H9 (cell line): ENCODE results near the gene SWSAP1. TPM values are rescaled to one million over a fixed set of nuclear protein-coding genes. Genes with fewer than 3 reads are reported as not detected.

ENCODE experiments used
- DNase-seq: peaks from one replicate; pipeline ENCODE4 v3.0.0-alpha.2; 2017
- H2AFZ ChIP-seq: one replicate; pipeline ENCODE4 v1.6.1; 2013; ENCODE audit warnings: mild to moderate bottlenecking, low read length, control low read depth, moderate library complexity
- H2AK5ac ChIP-seq: 2 replicates; pipeline ENCODE4 v1.6.1; 2013; ENCODE audit warnings: low read length, control low read depth, mixed read lengths; ENCODE audit not compliant: insufficient read length
- H2BK120ac ChIP-seq: one replicate; pipeline ENCODE4 v1.6.1; 2013; ENCODE audit warnings: low read depth, mild to moderate bottlenecking, low read length, control low read depth, inconsistent platforms; ENCODE audit not compliant: poor library complexity, severe bottlenecking
- H2BK12ac ChIP-seq: 2 replicates; pipeline ENCODE4 v1.6.1; 2013; ENCODE audit warnings: low read length, control low read depth, mixed read lengths, low read depth; ENCODE audit not compliant: insufficient read length
- H2BK15ac ChIP-seq: 2 replicates; pipeline ENCODE4 v1.6.1; 2013; ENCODE audit warnings: low read depth, low read length, control low read depth
- H2BK20ac ChIP-seq: one replicate; pipeline ENCODE4 v1.6.1; 2013; ENCODE audit warnings: low read depth, mild to moderate bottlenecking, low read length, control low read depth, inconsistent platforms; ENCODE audit not compliant: poor library complexity, severe bottlenecking
- H2BK5ac ChIP-seq: 2 replicates; pipeline ENCODE4 v1.6.1; 2013; ENCODE audit warnings: low read length, control low read depth, mixed read lengths; ENCODE audit not compliant: insufficient read length
- H3K14ac ChIP-seq: 2 replicates; pipeline ENCODE4 v1.6.1; 2013; ENCODE audit warnings: low read length, control low read depth; ENCODE audit not compliant: insufficient read depth
- H3K18ac ChIP-seq: 2 replicates; pipeline ENCODE4 v1.6.1; 2013; ENCODE audit warnings: low read depth, mild to moderate bottlenecking, mixed read lengths, low read length, control low read depth; ENCODE audit not compliant: insufficient read length
- H3K23ac ChIP-seq: 2 replicates; pipeline ENCODE4 v1.6.1; 2013; ENCODE audit warnings: low read length, control low read depth, mixed read lengths, low read depth; ENCODE audit not compliant: insufficient read length
- H3K23me2 ChIP-seq: 2 replicates; pipeline ENCODE4 v1.6.1; 2013; ENCODE audit warnings: low read depth, mild to moderate bottlenecking, mixed read lengths, low read length, control low read depth; ENCODE audit not compliant: insufficient read length, poor library complexity, severe bottlenecking
- H3K27ac ChIP-seq: 2 replicates; pipeline ENCODE4 v1.5.1; 2013; ENCODE audit warnings: low read length, control low read depth, mixed read lengths, low read depth; ENCODE audit not compliant: insufficient read length
- H3K27me3 ChIP-seq: 2 replicates; pipeline ENCODE4 v1.6.1; 2013; ENCODE audit warnings: low read length, control low read depth, inconsistent platforms; ENCODE audit not compliant: insufficient read depth
- H3K4ac ChIP-seq: 2 replicates; pipeline ENCODE4 v1.6.1; 2013; ENCODE audit warnings: low read depth, mild to moderate bottlenecking, control low read depth, inconsistent platforms, low read length, moderate library complexity
- H3K4me1 ChIP-seq: 2 replicates; pipeline ENCODE4 v1.6.1; 2013; ENCODE audit warnings: low read length, control low read depth, inconsistent platforms; ENCODE audit not compliant: insufficient read depth
- H3K4me2 ChIP-seq: 2 replicates; pipeline ENCODE4 v1.6.1; 2013; ENCODE audit warnings: low read length, control low read depth, mixed read lengths; ENCODE audit not compliant: insufficient read length, insufficient read depth
- H3K56ac ChIP-seq: 2 replicates; pipeline ENCODE4 v1.6.1; 2013; ENCODE audit warnings: low read depth, mild to moderate bottlenecking, mixed read lengths, low read length, control low read depth; ENCODE audit not compliant: insufficient read length
- H3K79me1 ChIP-seq: 2 replicates; pipeline ENCODE4 v1.6.1; 2013; ENCODE audit warnings: low read depth, mild to moderate bottlenecking, moderate library complexity, low read length, control low read depth, inconsistent platforms; ENCODE audit not compliant: insufficient read depth, poor library complexity, severe bottlenecking
- H3K79me2 ChIP-seq: 2 replicates; pipeline ENCODE4 v1.6.1; 2013; ENCODE audit warnings: low read length, control low read depth, inconsistent platforms; ENCODE audit not compliant: insufficient read depth
- H3K9ac ChIP-seq: 2 replicates; pipeline ENCODE4 v1.6.1; 2013; ENCODE audit warnings: low read length, control low read depth, mixed read lengths; ENCODE audit not compliant: insufficient read length; ENCODE audit errors: extremely low read depth
- H3K9me3 ChIP-seq: one replicate; pipeline ENCODE4 v1.6.1; 2013; ENCODE audit warnings: low read depth, low read length, inconsistent platforms; ENCODE audit not compliant: control insufficient read depth
- H3T11ph ChIP-seq: one replicate; pipeline ENCODE4 v1.6.1; 2013; ENCODE audit warnings: mild to moderate bottlenecking, low read length, control low read depth, inconsistent platforms
- H4K20me1 ChIP-seq: one replicate; pipeline ENCODE4 v1.6.1; 2013; ENCODE audit not compliant: control insufficient read depth, insufficient read length, insufficient read depth
- H4K5ac ChIP-seq: 2 replicates; pipeline ENCODE4 v1.6.1; 2013; ENCODE audit warnings: low read depth, mild to moderate bottlenecking, mixed read lengths, low read length, control low read depth; ENCODE audit not compliant: insufficient read length
- H4K8ac ChIP-seq: replicated peaks from 2 replicates; pipeline ENCODE4 v1.6.1; 2013; ENCODE audit warnings: low read length, control low read depth, mixed read lengths, low read depth; ENCODE audit not compliant: insufficient read length
- H4K91ac ChIP-seq: 2 replicates; pipeline ENCODE4 v1.6.1; 2013; ENCODE audit warnings: low read depth, mild to moderate bottlenecking, moderate library complexity, mixed read lengths, low read length, control low read depth; ENCODE audit not compliant: insufficient read length
- H3K27ac Mint-ChIP-seq, 3 experiments: 2 replicates in 2 of 3; 3 replicates in 1 of 3; pipeline ENCODE4 v1.8.0; 2020 to 2021; ENCODE audit warnings: mixed read lengths in 3 of 3, mild to moderate bottlenecking in 1 of 3, moderate library complexity in 1 of 3
- H3K27me3 Mint-ChIP-seq: 2 replicates; pipeline ENCODE4 v1.8.0; 2021; ENCODE audit warnings: low read depth, mild to moderate bottlenecking, moderate library complexity, mixed read lengths
- H3K36me3 Mint-ChIP-seq, 3 experiments: 2 replicates in 2 of 3; 3 replicates in 1 of 3; pipeline ENCODE4 v1.8.0; 2020 to 2021; ENCODE audit warnings: low read depth in 3 of 3, mixed read lengths in 3 of 3; ENCODE audit not compliant: insufficient read depth in 1 of 3
- H3K4me1 Mint-ChIP-seq, 2 experiments: 2 replicates each; pipeline ENCODE4 v1.8.0; 2020; ENCODE audit warnings: mixed read lengths in 2 of 2
- H3K4me3 Mint-ChIP-seq, 2 experiments: 2 replicates in 1 of 2; 3 replicates in 1 of 2; pipeline ENCODE4 v1.8.0; 2020 to 2021; ENCODE audit warnings: mild to moderate bottlenecking in 2 of 2, mixed read lengths in 2 of 2, moderate library complexity in 1 of 2
- H3K9me3 Mint-ChIP-seq, 2 experiments: 2 replicates in 1 of 2; 3 replicates in 1 of 2; pipeline ENCODE4 v1.8.0; 2020; ENCODE audit warnings: mild to moderate bottlenecking in 2 of 2, mixed read lengths in 2 of 2, moderate library complexity in 1 of 2
- CTCF ChIP-seq: fragments of 200-600 bp; sonication (generic); conservative IDR thresholded peaks from 3 replicates; pipeline ENCODE4 v1.8.0; 2021; ENCODE audit warnings: antibody characterized with exemption, mild to moderate bottlenecking
- WGBS: extraction: QIAGEN DNeasy Blood & Tissue Kit; methylation state at CpG from one replicate; pipeline ENCODE4 v1.1.7; 2013; ENCODE audit warnings: missing lambda C conversion rate, low lambda C conversion rate, mixed read lengths; ENCODE audit not compliant: insufficient read length; ENCODE audit errors: extremely low coverage; 5-methylcytosine and 5-hydroxymethylcytosine counted together
- total RNA-seq: library from RNA; stranded (reverse); gene quantifications from 2 replicates; pipeline ENCODE4 v1.2.1, GENCODE V29; 2021

The SWSAP1 gene
- total RNA-seq, 1 experiment from 2014 or later = 3.8 TPM

- no peaks in the 10 kb centered on the region for H3K27me3 ChIP-seq
- H2AK5ac ChIP-seq = no peak overlapping the region
- no peak overlapping the region for H2AFZ ChIP-seq
- no peak overlapping the region for H3K27ac ChIP-seq
- H3K9ac ChIP-seq = no peak overlapping the region
- no peak overlapping the region for H2BK15ac ChIP-seq
- H3K23ac ChIP-seq = no peak overlapping the region
- no CpG with 5 or more reads among the region's 7 CpGs for WGBS
- peaks cover 13% of the 10 kb centered on the region for H3K27me3 Mint-ChIP-seq
- no peak overlapping the region for H3K27ac Mint-ChIP-seq
- H4K8ac ChIP-seq = no peak overlapping the region
- no peak overlapping the region for H3K18ac ChIP-seq
- no peak overlapping the region for H3K56ac ChIP-seq
- H4K5ac ChIP-seq = no peak overlapping the region
- H3T11ph ChIP-seq = no peak overlapping the region
- no peaks in the 10 kb centered on the region for H3K9me3 ChIP-seq
- H2BK120ac ChIP-seq = no peak overlapping the region
- peaks cover 3 to 7% of the 10 kb centered on the region in 2 experiments; a peak in 3 of 5 replicates for H3K9me3 Mint-ChIP-seq
- H2BK20ac ChIP-seq = no peak overlapping the region
- H4K91ac ChIP-seq = no peak overlapping the region
- H2BK5ac ChIP-seq = no peak overlapping the region
- H3K4me1 Mint-ChIP-seq = peaks cover 19 to 22% of the 10 kb centered on the region in 2 experiments
- H2BK12ac ChIP-seq = no peak overlapping the region
- H3K23me2 ChIP-seq = peaks cover 8% of the 10 kb centered on the region
- H3K4ac ChIP-seq = no peak overlapping the region
- no peak for DNase-seq
- no peak overlapping the region; the same call in 1 of the 2 replicates for H3K14ac ChIP-seq
- H3K4me1 ChIP-seq = no peaks in the 10 kb centered on the region; the same call in 1 of the 2 replicates
- no peak for TF ChIP-seq CTCF
- H3K79me2 ChIP-seq = no peaks in the 10 kb centered on the region
- H3K79me1 ChIP-seq = no peaks in the 10 kb centered on the region
- no peaks in the 10 kb centered on the region for H4K20me1 ChIP-seq
- peaks cover 0 to 9% (median 3%) of the 10 kb centered on the region in 3 experiments; a peak in 5 of 7 replicates for H3K36me3 Mint-ChIP-seq
- no peak overlapping the region for H3K4me2 ChIP-seq
- peak overlapping the region in 1 of 2 experiments; percentile 94; a peak in 3 of 5 replicates for H3K4me3 Mint-ChIP-seq
Measured at GRCh38 chr19:11347546-11348039, 26.9 kb upstream of the SWSAP1 start.
